HepG2 (cell line): ENCODE results near the gene SYNGR2. TPM values are rescaled to one million over a fixed set of nuclear protein-coding genes. Genes with fewer than 3 reads are reported as not detected.

Source experiments
- ATF1 ChIP-seq: IDR thresholded peaks from 2 replicates; pipeline ENCODE4 v1.6.1; 2016; ENCODE audit warnings: mild to moderate bottlenecking, control low read depth
- CHD4 ChIP-seq: fragments of 200-600 bp; sonication (generic); IDR thresholded peaks from 2 replicates; pipeline ENCODE4 v1.7.0; 2017; ENCODE audit warnings: mild to moderate bottlenecking, low read length, borderline replicate concordance
- HOXA5 ChIP-seq: sonication (generic); formaldehyde crosslinking; IDR thresholded peaks from 2 replicates; pipeline ENCODE4 v1.4.0; 2020; ENCODE audit warnings: missing genetic modification reagents
- MAFF ChIP-seq: IDR thresholded peaks from 2 replicates; pipeline ENCODE4 v1.6.1; 2011; ENCODE audit warnings: low read depth, low read length, improper control_type of control experiment
- NONO ChIP-seq, 2 experiments: fragments of 450-650 bp in 1 of 2; sonication (generic) in 1 of 2; formaldehyde crosslinking in 1 of 2; IDR thresholded peaks in 1 of 2; conservative IDR thresholded peaks in 1 of 2; 2 replicates each; pipeline versions ENCODE4 v1.6.1 to v1.8.0; 2017 to 2022; ENCODE audit warnings: mild to moderate bottlenecking in 1 of 2, missing genetic modification reagents in 1 of 2, moderate library complexity in 1 of 2
- ONECUT2 ChIP-seq: sonication (generic); formaldehyde crosslinking; IDR thresholded peaks from 2 replicates; pipeline ENCODE4 v1.4.0; 2020; ENCODE audit warnings: missing genetic modification reagents
- TAF15 ChIP-seq: fragments of 200-400 bp; formaldehyde crosslinking; IDR thresholded peaks from one replicate; pipeline ENCODE4 v1.6.1; 2018; ENCODE audit warnings: mild to moderate bottlenecking, low read depth, low read length; ENCODE audit not compliant: poor library complexity, severe bottlenecking
- TBP ChIP-seq: sonication (generic); formaldehyde crosslinking; IDR thresholded peaks from 2 replicates; pipeline ENCODE4 v1.5.0; 2020; ENCODE audit warnings: missing genetic modification reagents
- TEAD2 ChIP-seq: sonication (generic); formaldehyde crosslinking; IDR thresholded peaks from 2 replicates; pipeline ENCODE4 v1.9.0; 2021; ENCODE audit warnings: missing genetic modification reagents
- XBP1 ChIP-seq: sonication (generic); formaldehyde crosslinking; IDR thresholded peaks from 2 replicates; pipeline ENCODE4 v1.5.0; 2020; ENCODE audit warnings: missing genetic modification reagents
- ZFP36L1 ChIP-seq: sonication (generic); formaldehyde crosslinking; IDR thresholded peaks from 2 replicates; pipeline ENCODE4 v1.8.0; 2022; ENCODE audit warnings: mild to moderate bottlenecking, missing genetic modification reagents, moderate library complexity
- ZFYVE20 ChIP-seq: sonication (generic); formaldehyde crosslinking; IDR thresholded peaks from 2 replicates; pipeline ENCODE4 v1.8.0; 2023; ENCODE audit warnings: low read depth, mild to moderate bottlenecking, moderate library complexity, missing genetic modification reagents, borderline replicate concordance
- ZNF234 ChIP-seq: sonication (generic); formaldehyde crosslinking; conservative IDR thresholded peaks from 2 replicates; pipeline ENCODE4 v1.5.1; 2020; ENCODE audit warnings: mild to moderate bottlenecking, missing genetic modification reagents
- ZNF550 ChIP-seq: sonication (generic); formaldehyde crosslinking; IDR thresholded peaks from 2 replicates; pipeline ENCODE4 v1.4.0; 2020; ENCODE audit warnings: mild to moderate bottlenecking, missing genetic modification reagents, borderline replicate concordance
- ZNF629 ChIP-seq: sonication (generic); formaldehyde crosslinking; conservative IDR thresholded peaks from 2 replicates; pipeline ENCODE4 v1.5.0; 2020; ENCODE audit warnings: missing genetic modification reagents
- ZSCAN9 ChIP-seq: IDR thresholded peaks from 2 replicates; pipeline ENCODE4 v1.6.1; 2016; ENCODE audit warnings: borderline replicate concordance
- polyA plus RNA-seq, 8 experiments: library from polyadenylated mRNA; depleted of rRNA in 3 of 8; stranded (reverse) in 7 of 8; unstranded in 1 of 8; fragments of >200 nt; fragmentation: Illumina TruSeq in 4 of 8; extraction: Trizol in 4 of 8; gene quantifications; 2 replicates each; pipeline versions ENCODE4 v1.2.1 to v1.2.3, GENCODE V29; 2011 to 2016; ENCODE audit warnings: low read depth in 4 of 8, missing spikeins in 1 of 8, mixed read lengths in 1 of 8; ENCODE audit not compliant: insufficient read depth in 1 of 8
- total RNA-seq, 5 experiments: library from RNA; depleted of rRNA; stranded (reverse); fragments of >200 nt; fragmentation: Illumina TruSeq; extraction: Trizol; gene quantifications; 2 replicates each; pipeline ENCODE4 v1.2.3, GENCODE V29; 2016; ENCODE audit warnings: low read depth in 1 of 5
- TF ChIP-seq, protein P1 (sequence below): sonication (generic); formaldehyde crosslinking; IDR thresholded peaks from one replicate; pipeline ENCODE4 v1.5.1; 2020; ENCODE audit warnings: mild to moderate bottlenecking, missing genetic modification reagents; ENCODE audit errors: not compliant biosample characterization
- TF ChIP-seq, protein P2 (sequence below): sonication (generic); formaldehyde crosslinking; IDR thresholded peaks from 2 replicates; pipeline ENCODE4 v1.4.0; 2020; ENCODE audit warnings: low read depth, mild to moderate bottlenecking, missing genetic modification reagents
- TF ChIP-seq, protein P3 (sequence below): sonication (generic); formaldehyde crosslinking; IDR thresholded peaks from 2 replicates; pipeline ENCODE4 v1.5.1; 2020; ENCODE audit warnings: missing genetic modification reagents, mild to moderate bottlenecking, borderline replicate concordance

Gene SYNGR2
- total and polyA plus RNA-seq, 2 of the 13 experiments (the other 11 are each of a cell fraction or from before 2014, with no cell fraction given) = 46.7 to 170 TPM

DNA sequence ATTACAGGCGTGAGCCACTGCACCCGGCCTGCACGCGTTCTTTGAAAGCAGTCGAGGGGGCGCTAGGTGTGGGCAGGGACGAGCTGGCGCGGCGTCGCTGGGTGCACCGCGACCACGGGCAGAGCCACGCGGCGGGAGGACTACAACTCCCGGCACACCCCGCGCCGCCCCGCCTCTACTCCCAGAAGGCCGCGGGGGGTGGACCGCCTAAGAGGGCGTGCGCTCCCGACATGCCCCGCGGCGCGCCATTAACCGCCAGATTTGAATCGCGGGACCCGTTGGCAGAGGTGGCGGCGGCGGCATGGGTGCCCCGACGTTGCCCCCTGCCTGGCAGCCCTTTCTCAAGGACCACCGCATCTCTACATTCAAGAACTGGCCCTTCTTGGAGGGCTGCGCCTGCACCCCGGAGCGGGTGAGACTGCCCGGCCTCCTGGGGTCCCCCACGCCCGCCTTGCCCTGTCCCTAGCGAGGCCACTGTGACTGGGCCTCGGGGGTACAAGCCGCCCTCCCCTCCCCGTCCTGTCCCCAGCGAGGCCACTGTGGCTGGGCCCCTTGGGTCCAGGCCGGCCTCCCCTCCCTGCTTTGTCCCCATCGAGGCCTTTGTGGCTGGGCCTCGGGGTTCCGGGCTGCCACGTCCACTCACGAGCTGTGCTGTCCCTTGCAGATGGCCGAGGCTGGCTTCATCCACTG lies 45.8 kb downstream of the SYNGR2 start, which contains the start of gene BIRC5 (continued):
- TF ChIP-seq, protein P1, sequence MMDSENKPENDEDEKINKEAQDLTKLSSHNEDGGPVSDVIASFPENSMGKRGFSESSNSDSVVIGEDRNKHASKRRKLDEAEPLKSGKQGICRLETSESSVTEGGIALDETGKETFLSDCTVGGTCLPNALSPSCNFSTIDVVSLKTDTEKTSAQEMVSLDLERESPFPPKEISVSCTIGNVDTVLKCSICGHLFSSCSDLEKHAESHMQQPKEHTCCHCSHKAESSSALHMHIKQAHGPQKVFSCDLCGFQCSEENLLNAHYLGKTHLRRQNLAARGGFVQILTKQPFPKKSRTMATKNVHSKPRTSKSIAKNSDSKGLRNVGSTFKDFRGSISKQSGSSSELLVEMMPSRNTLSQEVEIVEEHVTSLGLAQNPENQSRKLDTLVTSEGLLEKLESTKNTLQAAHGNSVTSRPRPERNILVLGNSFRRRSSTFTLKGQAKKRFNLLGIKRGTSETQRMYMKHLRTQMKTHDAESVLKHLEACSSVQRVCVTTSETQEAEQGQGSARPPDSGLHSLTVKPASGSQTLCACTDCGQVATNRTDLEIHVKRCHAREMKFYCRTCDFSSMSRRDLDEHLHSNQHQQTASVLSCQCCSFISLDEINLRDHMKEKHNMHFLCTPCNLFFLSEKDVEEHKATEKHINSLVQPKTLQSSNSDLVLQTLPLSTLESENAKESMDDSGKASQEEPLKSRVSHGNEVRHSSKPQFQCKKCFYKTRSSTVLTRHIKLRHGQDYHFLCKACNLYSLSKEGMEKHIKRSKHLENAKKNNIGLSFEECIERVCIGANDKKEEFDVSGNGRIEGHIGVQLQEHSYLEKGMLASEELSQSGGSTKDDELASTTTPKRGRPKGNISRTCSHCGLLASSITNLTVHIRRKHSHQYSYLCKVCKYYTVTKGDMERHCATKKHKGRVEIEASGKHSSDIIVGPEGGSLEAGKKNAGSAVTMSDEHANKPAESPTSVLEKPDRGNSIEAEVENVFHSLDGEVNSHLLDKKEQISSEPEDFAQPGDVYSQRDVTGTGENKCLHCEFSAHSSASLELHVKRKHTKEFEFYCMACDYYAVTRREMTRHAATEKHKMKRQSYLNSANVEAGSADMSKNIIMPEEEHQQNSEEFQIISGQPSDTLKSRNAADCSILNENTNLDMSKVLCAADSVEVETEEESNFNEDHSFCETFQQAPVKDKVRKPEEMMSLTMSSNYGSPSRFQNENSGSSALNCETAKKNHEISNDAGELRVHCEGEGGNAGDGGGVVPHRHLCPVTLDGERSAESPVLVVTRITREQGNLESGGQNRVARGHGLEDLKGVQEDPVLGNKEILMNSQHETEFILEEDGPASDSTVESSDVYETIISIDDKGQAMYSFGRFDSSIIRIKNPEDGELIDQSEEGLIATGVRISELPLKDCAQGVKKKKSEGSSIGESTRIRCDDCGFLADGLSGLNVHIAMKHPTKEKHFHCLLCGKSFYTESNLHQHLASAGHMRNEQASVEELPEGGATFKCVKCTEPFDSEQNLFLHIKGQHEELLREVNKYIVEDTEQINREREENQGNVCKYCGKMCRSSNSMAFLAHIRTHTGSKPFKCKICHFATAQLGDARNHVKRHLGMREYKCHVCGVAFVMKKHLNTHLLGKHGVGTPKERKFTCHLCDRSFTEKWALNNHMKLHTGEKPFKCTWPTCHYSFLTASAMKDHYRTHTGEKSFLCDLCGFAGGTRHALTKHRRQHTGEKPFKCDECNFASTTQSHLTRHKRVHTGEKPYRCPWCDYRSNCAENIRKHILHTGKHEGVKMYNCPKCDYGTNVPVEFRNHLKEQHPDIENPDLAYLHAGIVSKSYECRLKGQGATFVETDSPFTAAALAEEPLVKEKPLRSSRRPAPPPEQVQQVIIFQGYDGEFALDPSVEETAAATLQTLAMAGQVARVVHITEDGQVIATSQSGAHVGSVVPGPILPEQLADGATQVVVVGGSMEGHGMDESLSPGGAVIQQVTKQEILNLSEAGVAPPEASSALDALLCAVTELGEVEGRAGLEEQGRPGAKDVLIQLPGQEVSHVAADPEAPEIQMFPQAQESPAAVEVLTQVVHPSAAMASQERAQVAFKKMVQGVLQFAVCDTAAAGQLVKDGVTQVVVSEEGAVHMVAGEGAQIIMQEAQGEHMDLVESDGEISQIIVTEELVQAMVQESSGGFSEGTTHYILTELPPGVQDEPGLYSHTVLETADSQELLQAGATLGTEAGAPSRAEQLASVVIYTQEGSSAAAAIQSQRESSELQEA (CRISPR knock-in tag) = peak; percentile 79
- TF ChIP-seq CHD4 = no peak
- TF ChIP-seq ZNF629 (CRISPR knock-in tag) = no peak
- no peak for TF ChIP-seq ATF1 (CRISPR knock-in tag)
- TF ChIP-seq ZFYVE20 (CRISPR knock-in tag) = peak; percentile 94
- TF ChIP-seq TBP (CRISPR knock-in tag) = peak; percentile 95; the same call in 1 of the 2 replicates
- no peak for TF ChIP-seq ONECUT2 (CRISPR knock-in tag)
- no peak for TF ChIP-seq XBP1
- TF ChIP-seq MAFF = no peak
- TF ChIP-seq ZNF234 (CRISPR knock-in tag) = no peak
- TF ChIP-seq, protein P2, sequence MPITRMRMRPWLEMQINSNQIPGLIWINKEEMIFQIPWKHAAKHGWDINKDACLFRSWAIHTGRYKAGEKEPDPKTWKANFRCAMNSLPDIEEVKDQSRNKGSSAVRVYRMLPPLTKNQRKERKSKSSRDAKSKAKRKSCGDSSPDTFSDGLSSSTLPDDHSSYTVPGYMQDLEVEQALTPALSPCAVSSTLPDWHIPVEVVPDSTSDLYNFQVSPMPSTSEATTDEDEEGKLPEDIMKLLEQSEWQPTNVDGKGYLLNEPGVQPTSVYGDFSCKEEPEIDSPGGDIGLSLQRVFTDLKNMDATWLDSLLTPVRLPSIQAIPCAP (CRISPR knock-in tag) = no peak
- no peak for TF ChIP-seq ZNF550 (CRISPR knock-in tag)
- peak; percentile 61; the same call in 1 of the 2 replicates for TF ChIP-seq HOXA5 (CRISPR knock-in tag)
- TF ChIP-seq, protein P3, sequence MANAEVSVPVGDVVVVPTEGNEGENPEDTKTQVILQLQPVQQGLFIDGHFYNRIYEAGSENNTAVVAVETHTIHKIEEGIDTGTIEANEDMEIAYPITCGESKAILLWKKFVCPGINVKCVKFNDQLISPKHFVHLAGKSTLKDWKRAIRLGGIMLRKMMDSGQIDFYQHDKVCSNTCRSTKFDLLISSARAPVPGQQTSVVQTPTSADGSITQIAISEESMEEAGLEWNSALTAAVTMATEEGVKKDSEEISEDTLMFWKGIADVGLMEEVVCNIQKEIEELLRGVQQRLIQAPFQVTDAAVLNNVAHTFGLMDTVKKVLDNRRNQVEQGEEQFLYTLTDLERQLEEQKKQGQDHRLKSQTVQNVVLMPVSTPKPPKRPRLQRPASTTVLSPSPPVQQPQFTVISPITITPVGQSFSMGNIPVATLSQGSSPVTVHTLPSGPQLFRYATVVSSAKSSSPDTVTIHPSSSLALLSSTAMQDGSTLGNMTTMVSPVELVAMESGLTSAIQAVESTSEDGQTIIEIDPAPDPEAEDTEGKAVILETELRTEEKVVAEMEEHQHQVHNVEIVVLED (CRISPR knock-in tag) = peak; percentile 97
- peak; percentile 77 for TF ChIP-seq TAF15
- no peak for TF ChIP-seq TEAD2 (CRISPR knock-in tag)
- no peak for TF ChIP-seq NONO (IDR thresholded peaks at IDR 0.05)
- peak; percentile 90; the same call in 1 of the 2 replicates for TF ChIP-seq NONO (CRISPR knock-in tag; conservative IDR thresholded peaks at IDR 0.05)
- peak; percentile 72 for TF ChIP-seq ZSCAN9 (CRISPR knock-in tag)
- TF ChIP-seq ZFP36L1 (CRISPR knock-in tag) = peak; percentile 93
